Measurements from ENCODE around the gene ECM2.

- no peak for TF ChIP-seq CTCF (IDR thresholded peaks at IDR 0.05; ENCODE audit: low read depth, low read length, poor library complexity, severe bottlenecking)
- TF ChIP-seq EZH2phosphoT487 (IDR thresholded peaks at IDR 0.05; ENCODE audit: borderline replicate concordance, low read length): no peak
Observed at GRCh38 chr9:92558612-92559374, 23.0 kb upstream of the ECM2 start.
